Activated CD8-positive, alpha-beta memory T cell treated with anti-CD3 and anti-CD28 coated beads for 4 hours (primary cell): ENCODE results near the gene SCFD2.
"Not testable (repeated sequence)": the region's sequence is repeated elsewhere in the genome, so short reads cannot be mapped to it uniquely, and the experiment has no call there.

Source experiments
- DNase-seq, 2 donors: peaks; one replicate each; pipeline ENCODE4 v3.0.0-alpha.2; 2020; ENCODE audit warnings: low read depth in 2 of 2

SCFD2 gene

GRCh38 chr4:52853351-52853750 is 512.5 kb downstream of the SCFD2 start:
- no peak for DNase-seq

GRCh38 chr4:52852711-52853110 is 513.1 kb downstream of the SCFD2 start:
- no peak for DNase-seq

GRCh38 chr4:52852041-52852440 is 513.8 kb downstream of the SCFD2 start:
- DNase-seq: no peak

- no peak for DNase-seq
Measured at GRCh38 chr4:52850406-52851124, 515.3 kb downstream of the SCFD2 start.

GRCh38 chr4:52848254-52848653 is 517.6 kb downstream of the SCFD2 start:
- no peak for DNase-seq

- no peak for DNase-seq
Measured at GRCh38 chr4:52846502-52846901, 519.4 kb downstream of the SCFD2 start.

- DNase-seq: no peak
Measured at GRCh38 chr4:52844596-52844995, 521.3 kb downstream of the SCFD2 start.

GRCh38 chr4:52843958-52844357 is 521.9 kb downstream of the SCFD2 start:
- no peak for DNase-seq

GRCh38 chr4:52843351-52843750 is 522.5 kb downstream of the SCFD2 start:
- DNase-seq: no peak

GRCh38 chr4:52842792-52843191 is 523.1 kb downstream of the SCFD2 start:
- no peak for DNase-seq

- no peak for DNase-seq
Measured at GRCh38 chr4:52841682-52842456, 524.0 kb downstream of the SCFD2 start.

GRCh38 chr4:52840531-52841370 is 525.1 kb downstream of the SCFD2 start:
- no peak for DNase-seq

GRCh38 chr4:52838729-52839586 is 526.9 kb downstream of the SCFD2 start:
- no peak for DNase-seq

- DNase-seq: no peak
Measured at GRCh38 chr4:52837716-52838558, 527.9 kb downstream of the SCFD2 start.

GRCh38 chr4:52836678-52837077 is 529.2 kb downstream of the SCFD2 start:
- no peak for DNase-seq

GRCh38 chr4:52836120-52836519 is 529.7 kb downstream of the SCFD2 start:
- no peak for DNase-seq

- not testable (repeated sequence) for DNase-seq
Measured at GRCh38 chr4:52834641-52835456, 531.0 kb downstream of the SCFD2 start.

- no peak for DNase-seq
Measured at GRCh38 chr4:52833941-52834525, 531.8 kb downstream of the SCFD2 start.

GRCh38 chr4:52825460-52826090 is 540.3 kb downstream of the SCFD2 start:
- DNase-seq: no peak
